ENCODE results near the gene RIMS1.

Gene RIMS1

GRCh38 chr6:72350296-72350881 lies 464.0 kb downstream of the RIMS1 start:
- DNase-seq (ENCODE audit: low read depth) = no peak

- DNase-seq (ENCODE audit: low read depth) = no peak
Measured at GRCh38 chr6:72363844-72364740, 477.7 kb downstream of the RIMS1 start.

- DNase-seq (ENCODE audit: low read depth) = no peak
Measured at GRCh38 chr6:72365773-72366172, 479.4 kb downstream of the RIMS1 start.

GRCh38 chr6:72367439-72367838 lies 481.1 kb downstream of the RIMS1 start:
- DNase-seq (ENCODE audit: low read depth) = no peak

DNA sequence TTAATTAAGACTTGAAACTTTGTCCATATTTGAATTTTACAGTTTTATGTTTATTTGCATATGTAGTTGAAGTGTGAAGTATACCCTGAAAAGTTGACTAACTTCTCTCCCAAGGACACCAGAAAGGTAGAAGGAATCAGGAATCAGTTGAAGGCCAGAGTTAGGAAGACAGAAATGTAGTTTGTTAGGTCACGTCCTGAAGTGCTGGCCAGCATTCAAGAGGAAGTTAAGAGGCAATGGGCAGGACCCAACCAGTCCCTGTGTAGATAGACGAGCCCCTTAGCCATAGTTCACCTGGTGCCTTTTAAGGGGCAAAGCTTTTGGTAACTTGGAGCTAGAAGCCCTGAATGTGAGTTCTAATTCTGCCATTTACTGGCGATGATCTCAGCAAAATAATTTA lies 485.1 kb downstream of the RIMS1 start:
- no peak for DNase-seq (ENCODE audit: low read depth)

GRCh38 chr6:72374172-72374571 lies 487.8 kb downstream of the RIMS1 start:
- DNase-seq (ENCODE audit: low read depth) = no peak

DNA sequence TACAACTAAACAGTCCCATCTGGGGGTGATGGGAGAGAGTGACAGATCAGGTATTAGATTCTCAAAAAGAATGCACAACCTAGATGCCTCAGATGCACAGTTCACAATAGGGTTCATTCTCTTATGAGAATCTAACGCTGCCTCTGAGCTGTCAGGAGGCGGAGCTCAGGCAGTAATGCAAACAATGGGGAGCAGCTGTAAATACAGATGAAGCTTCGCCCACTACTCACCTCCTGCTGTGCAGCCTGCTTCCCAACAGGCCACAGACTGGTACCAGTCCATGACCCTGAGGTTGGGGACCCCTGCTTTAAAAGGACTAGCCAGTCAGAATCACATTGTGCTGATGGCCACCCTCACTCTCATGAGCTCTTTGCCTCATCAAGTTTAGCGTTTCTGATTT lies 488.5 kb downstream of the RIMS1 start:
- DNase-seq (ENCODE audit: low read depth) = no peak

GRCh38 chr6:72376736-72377135 lies 490.4 kb downstream of the RIMS1 start:
- DNase-seq (ENCODE audit: low read depth) = no peak

GRCh38 chr6:72381076-72381475 lies 494.7 kb downstream of the RIMS1 start:
- DNase-seq (ENCODE audit: low read depth) = no peak

DNA sequence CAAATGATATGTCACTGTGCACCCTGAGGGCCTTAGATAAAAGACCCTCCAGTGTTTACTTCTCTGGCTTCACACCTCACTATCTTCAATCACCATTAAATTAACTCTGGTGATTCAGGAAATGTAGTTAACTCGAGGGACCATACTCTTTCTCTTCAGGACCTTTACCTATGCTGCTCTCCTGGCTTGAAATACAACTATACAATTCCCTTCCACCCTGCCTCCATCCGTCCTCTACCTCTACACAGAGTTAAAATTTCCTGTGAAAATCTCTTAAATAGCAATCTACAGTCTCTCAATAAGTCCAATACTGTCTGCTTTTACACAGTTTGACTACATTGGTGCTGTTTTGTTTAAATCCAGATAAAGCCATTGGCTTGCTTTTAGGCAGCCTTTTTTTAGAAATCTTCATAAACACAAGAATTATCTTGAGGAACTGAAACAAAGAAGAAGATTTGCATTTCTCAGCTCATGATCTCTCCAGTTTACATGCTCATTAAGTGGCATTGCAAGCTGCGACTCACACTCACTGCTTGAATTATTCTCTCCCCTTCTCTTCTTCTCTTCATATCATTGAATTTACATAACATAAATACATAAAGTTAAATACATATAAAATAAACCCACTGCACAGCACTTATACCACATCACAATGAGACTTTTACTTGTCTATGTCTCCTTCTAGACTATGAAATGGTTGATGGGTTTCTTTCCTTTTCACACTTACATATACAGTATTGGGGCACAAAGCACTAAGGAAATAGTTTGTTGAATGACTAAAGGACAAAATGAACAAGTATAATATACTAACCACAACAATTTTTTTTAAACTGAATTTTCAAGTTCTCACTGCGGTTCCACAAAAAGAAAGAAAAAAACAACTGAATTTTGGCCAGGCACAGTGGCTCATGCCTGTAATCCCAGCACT lies 496.5 kb downstream of the RIMS1 start:
- DNase-seq (ENCODE audit: low read depth) = no peak

DNA sequence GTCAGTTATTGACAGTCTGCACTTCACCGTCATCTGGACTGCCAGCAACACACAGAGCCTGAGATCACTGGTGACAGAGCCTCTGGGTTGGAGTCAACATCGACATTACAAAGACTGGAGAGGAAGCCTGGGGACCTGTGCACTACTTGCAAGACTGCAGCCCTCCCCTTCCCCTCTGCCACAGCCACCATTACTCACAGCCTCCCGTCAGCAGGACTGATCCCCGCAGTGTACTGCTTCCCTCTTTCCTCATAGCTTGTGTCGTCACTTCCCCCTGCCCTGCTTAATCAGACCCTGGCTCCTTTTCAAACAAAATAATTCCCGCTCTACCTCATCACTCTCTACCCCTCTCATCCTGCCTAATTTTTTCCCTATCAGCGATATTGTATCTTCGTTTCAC lies 500.0 kb downstream of the RIMS1 start:
- DNase-seq (ENCODE audit: low read depth) = no peak

GRCh38 chr6:72389698-72390097 lies 503.3 kb downstream of the RIMS1 start:
- DNase-seq (ENCODE audit: low read depth) = no peak

GRCh38 chr6:72390548-72390947 lies 504.2 kb downstream of the RIMS1 start:
- DNase-seq (ENCODE audit: low read depth) = no peak

DNA sequence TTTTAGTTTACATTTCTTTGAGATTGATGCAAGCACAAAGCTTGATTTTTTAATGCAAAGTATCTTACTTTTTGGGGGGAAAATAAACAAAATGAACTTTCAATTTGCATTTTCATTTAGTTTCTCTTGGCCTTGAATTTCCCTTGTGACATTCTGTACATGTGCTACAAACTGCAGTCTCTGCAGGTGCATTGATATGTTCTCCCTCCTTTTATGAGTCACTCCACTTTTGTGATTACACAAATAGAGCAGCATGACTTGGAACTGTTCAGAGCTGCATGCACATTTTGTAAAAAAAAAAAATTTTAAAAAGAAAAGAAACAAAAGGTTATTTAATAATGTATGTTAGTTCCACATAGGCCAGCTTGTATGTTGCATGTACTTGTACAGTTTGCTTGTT lies 515.5 kb downstream of the RIMS1 start:
- DNase-seq (ENCODE audit: low read depth) = no peak

- no peak for DNase-seq (ENCODE audit: low read depth)
Measured at GRCh38 chr6:72403413-72403812, 517.1 kb downstream of the RIMS1 start.

DNA sequence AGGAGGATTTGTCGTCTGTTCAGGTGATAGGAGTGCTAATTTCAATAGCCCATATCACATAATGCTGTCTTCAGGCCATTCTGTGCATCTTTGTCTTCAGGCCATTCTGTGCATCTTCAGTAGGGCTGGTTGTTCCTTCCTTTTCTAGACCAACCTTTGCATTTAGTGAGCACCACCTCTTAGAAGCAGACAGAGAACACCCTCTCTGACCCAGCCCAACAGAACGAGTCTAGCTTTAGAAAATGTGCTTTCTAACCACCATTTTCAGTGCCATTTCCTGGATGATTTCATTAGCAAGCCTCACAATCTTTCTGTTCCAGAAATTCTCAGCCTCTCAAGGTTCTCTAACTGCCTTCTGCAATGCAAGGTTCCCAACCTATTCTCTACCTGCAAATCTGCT lies 520.2 kb downstream of the RIMS1 start:
- DNase-seq (ENCODE audit: low read depth) = no peak

GRCh38 chr6:72410769-72411168 lies 524.4 kb downstream of the RIMS1 start:
- no peak for DNase-seq (ENCODE audit: low read depth)

GRCh38 chr6:72411872-72412708 lies 525.7 kb downstream of the RIMS1 start:
- DNase-seq (ENCODE audit: low read depth) = peak; percentile 40

DNA sequence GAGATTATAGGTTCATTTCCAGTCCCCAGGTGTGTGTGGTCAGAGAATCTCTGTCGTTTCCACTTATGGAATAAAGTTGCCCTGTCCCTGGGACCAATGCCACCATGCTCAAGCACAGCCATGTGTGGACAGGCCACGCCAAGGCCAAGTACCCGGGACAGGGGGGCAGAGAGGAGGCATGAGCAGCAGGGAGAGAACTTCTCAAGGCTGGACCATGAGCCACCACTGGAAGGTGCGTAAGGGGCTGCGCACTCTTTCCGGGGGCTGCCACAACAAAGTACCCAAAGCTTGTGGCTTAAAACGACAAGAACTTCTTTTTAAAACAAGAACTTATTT lies 526.3 kb downstream of the RIMS1 start:
- no peak for DNase-seq (ENCODE audit: low read depth)

- DNase-seq (ENCODE audit: low read depth) = no peak
Measured at GRCh38 chr6:72413884-72414283, 527.5 kb downstream of the RIMS1 start.

GRCh38 chr6:72414657-72415056 lies 528.3 kb downstream of the RIMS1 start:
- DNase-seq (ENCODE audit: low read depth) = no peak
